NCI-H2171 (cell line): ENCODE data around the gene SEMA5A.
"Not testable (repeated sequence)": the region's sequence is repeated elsewhere in the genome, so short reads cannot be mapped to it uniquely, and the experiment has no call there.

ENCODE experiments used
- DNase-seq: peaks from one replicate; lab custom pipeline; 2025; lab: John Stamatoyannopoulos, UW

Gene SEMA5A

GRCh38 chr5:9438596-9439354 is 107.1 kb downstream of the SEMA5A start:
- no peak for DNase-seq

DNA sequence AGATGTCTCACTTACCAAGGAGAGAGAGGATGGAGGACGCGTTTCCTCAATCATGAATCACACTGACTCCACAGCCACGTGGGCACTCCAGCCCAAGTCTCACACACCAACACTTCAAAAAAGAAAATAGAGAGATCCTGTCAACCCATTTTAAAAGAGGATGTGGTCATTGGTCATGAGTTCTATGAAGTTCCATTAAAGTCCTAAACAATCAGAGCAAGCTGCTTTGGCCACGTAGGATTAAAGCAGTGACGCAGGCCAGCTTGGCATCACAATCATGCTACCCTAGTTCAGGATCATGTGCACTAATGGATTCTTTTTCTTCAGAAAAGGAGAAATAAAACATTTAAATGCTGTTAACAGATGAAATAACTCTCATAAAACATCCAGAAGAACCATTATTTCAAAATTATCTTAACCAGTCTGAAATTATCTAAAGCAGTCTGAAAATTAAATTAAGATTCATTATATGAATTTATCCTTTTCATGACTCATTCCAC is 108.1 kb downstream of the SEMA5A start:
- DNase-seq = no peak

DNA sequence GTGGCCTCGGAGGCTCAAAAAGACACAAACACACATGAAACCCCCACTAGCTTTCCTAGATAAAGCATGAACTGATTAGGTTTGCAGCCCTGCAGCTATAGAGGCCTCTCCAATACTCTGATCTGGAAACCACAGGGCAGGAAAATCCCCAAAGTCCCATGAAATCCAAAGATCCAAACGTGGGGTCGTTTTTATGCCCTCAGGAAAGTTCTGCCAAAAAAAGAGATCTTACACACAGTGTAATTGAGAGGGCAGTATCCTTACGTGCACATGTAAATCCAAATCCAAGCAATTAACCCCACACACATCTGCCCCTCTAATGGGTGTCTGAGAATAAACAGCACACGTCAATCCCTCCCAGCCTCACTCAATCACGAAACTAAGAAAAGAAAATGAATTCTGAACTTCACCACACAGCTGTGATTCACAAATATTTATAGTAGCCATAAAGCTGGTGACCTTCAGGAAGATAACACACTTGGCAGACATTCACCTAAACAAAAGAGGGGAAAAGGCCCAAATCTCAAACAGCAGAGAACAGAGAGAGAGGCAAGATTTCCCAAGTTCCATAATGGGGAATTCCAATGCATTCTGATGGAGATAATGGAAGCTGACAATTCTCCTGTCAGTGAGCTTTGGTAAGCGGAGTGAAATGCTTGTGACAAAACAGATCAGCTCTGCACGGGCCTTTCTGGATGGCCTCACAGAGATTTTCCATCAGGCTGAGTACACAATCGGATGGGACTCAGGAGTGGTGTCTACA is 114.2 kb downstream of the SEMA5A start:
- DNase-seq = no peak

GRCh38 chr5:9431151-9431495 is 114.8 kb downstream of the SEMA5A start:
- no peak for DNase-seq

GRCh38 chr5:9430306-9430705 is 115.6 kb downstream of the SEMA5A start:
- no peak for DNase-seq

- no peak for DNase-seq
Measured at GRCh38 chr5:9429691-9430215, 116.1 kb downstream of the SEMA5A start.

- DNase-seq = no peak
Measured at GRCh38 chr5:9428272-9428671, 117.6 kb downstream of the SEMA5A start.

GRCh38 chr5:9425710-9426109 is 120.2 kb downstream of the SEMA5A start:
- no peak for DNase-seq

DNA sequence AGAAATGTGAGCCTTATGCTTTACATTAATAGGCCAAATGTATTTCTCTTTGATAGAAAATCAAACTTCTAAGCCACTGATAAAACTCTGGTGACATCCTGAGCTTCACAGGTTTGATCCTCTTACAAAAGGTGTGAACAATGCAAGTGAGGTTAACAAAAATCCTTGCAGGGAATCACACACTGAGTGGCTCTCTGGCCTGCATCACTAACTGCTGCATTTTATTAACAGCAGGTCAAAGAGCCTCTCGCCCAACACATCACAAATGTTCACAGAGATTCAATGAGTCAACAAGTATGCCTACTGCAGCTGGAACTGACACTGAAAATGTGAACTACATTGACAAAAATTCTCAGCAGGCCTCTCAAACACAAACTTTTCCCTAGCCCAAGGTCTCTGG is 122.3 kb downstream of the SEMA5A start:
- no peak for DNase-seq

DNA sequence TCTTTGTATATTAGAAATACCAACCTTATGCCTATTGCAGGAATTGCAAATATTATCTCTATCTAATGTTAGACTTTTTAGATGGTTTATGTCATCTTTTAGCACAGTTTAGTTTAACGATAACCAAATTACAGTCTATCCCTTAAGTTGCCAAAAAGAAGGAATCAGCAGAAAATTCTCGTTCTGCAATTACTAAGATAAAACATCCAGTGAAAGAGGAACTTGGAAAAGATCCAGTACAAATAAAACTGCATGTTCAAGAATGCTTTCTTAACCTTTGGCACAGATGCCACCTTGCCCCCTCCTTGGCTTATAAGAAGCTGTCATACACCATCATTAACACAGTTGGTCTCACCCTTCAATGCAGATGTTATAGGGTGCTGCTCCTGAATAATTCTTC is 124.0 kb downstream of the SEMA5A start:
- no peak for DNase-seq

GRCh38 chr5:9419794-9420193 is 126.1 kb downstream of the SEMA5A start:
- no peak for DNase-seq

DNA sequence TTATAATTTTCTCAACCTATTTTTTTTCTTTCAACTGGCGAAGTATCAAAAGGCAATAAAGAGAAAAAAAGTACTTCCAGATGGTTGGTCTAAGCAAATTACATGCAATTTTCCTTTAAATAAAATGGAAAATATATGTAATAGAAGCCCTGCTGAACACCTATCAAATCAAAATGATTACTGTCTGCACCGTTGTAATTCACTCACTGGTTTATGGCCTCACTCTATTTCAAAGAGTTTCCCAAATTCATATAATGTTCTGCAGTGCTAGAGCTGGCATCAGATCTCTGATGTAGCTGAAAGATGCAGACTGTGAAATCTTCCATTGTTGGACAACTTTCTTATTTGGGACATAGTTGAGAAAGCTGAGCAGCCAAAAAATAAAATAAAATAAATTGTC is 130.3 kb downstream of the SEMA5A start:
- no peak for DNase-seq

- DNase-seq = no peak
Measured at GRCh38 chr5:9415091-9415490, 130.8 kb downstream of the SEMA5A start.

GRCh38 chr5:9411142-9411541 is 134.7 kb downstream of the SEMA5A start:
- DNase-seq = no peak

- no peak for DNase-seq
Measured at GRCh38 chr5:9409413-9409960, 136.4 kb downstream of the SEMA5A start.

DNA sequence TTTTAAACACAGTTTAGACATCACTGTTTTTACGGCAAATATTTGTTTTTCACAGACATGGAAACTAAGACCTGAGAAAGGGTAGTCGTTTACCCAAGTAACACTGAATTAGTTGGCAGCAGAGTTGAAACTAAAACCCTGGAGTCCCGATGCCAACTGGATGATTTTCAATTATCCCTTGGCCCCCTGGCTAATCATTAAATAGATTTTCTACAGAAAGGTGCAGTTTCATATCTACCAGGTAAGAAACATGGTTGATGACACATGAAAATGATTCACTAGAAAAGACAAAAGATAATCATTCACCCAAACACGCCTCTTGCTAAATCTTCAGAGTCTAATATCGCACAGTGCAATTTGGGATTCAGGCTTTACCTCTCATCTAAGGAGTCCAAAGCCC is 136.9 kb downstream of the SEMA5A start:
- no peak for DNase-seq

- no peak for DNase-seq
Measured at GRCh38 chr5:9405196-9405754, 140.6 kb downstream of the SEMA5A start.

DNA sequence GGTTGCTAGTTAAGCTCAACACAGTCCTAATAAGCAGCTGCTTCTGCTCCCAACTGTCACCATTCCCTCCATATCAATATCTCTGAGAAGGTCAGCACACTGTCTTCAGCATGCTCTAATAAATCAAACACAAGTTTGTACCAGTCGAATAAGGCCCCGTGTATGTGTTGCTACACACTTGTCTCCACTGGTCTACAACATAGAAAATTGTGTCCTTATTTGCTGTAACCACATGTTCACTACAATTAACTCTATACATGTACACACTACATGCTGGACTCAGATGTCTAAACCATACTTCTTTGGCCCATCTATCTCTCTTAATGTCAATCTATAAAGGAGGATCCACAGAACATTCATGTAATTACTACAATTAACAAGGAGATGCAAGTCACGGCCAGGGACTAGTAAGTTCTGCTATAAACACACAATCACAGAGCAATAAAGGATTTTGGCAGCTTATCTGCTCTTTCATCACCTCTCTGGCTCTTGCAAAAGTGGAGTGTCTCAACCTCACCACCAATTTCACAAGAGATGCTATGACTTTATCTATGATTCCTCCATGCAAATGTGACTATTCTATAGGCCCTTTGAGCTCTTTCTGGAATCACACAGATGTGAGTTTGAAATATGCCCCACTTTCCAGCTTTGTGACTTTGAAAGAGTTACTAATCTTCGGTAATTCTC is 143.9 kb downstream of the SEMA5A start:
- DNase-seq = no peak

DNA sequence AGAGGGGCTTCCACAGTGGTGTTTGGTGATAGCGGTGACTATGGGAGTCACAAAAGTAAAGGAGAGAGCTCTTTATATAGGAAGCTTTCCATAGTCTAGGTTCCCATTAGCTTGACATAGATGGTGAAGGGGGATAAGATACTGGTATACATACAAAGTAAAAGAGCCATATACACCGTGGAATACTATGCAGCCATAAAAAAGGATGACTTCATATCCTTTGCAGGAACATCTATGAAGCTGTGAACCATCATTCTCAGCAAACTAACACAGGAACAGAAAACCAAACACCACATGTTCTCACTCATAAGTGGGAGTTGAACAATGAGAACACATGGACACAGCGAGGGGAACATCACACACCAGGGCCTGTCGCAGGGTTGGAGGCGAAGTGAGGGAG is 146.1 kb downstream of the SEMA5A start:
- DNase-seq = not testable (repeated sequence)

- DNase-seq = no peak
Measured at GRCh38 chr5:9399094-9399493, 146.8 kb downstream of the SEMA5A start.

DNA sequence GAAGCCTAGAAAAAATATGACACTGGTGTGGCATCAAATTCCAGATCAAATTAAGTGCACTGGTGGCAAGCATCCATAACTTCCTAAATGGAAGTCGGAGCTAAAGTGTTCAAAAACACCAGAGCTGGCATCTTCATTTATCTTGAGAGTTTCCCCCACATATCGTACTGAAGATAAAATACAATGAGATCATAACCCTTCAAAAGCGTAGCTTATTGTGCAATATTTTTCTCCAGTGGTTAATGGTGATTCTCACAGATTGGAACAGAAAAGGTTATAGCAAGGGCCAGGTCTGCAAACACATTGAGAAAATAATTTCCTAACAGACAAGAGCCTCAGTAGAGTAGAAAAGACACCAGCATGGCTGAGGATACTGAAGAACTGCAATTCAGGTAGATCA is 147.6 kb downstream of the SEMA5A start:
- DNase-seq = no peak

DNA sequence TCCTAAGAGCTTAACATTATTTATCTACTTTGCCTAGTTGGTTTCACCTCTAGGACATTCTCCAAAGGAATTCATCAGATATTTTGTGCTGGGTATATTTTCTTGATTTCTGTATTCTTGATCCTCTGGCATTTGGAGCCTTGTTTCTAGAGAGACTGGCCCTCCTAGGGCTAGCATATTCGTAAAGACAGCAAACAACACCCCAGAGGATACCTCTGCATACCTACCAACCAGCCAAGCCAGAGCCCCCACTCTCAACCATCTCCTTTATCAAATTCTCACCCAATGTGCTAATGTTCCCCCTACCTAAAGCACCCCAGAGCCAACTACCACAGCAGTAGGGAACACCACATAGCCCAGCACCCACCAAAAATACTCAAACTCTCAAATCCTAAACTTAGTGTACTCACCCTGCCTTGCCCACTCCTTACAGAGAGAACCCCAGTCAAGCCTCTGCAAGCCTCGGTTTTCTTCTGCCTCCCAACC is 149.5 kb downstream of the SEMA5A start:
- DNase-seq = no peak
